K562 (cell line): Measurements from ENCODE around the gene FANCG. TPM values are rescaled to one million over a fixed set of nuclear protein-coding genes. Genes with fewer than 3 reads are reported as not detected.

Source experiments
- GABPA ChIP-seq: fragments of 200-800 bp; sonication (Bioruptor generic); conservative IDR thresholded peaks from 2 replicates; pipeline ENCODE4 v1.6.1; 2016; ENCODE audit warnings: low read depth, missing genetic modification characterization, missing compliant biosample characterization
- KLF13 ChIP-seq: fragments of 450-650 bp; IDR thresholded peaks from 2 replicates; pipeline ENCODE4 v1.6.1; 2016; ENCODE audit warnings: missing genetic modification characterization, low read depth, mild to moderate bottlenecking, missing compliant biosample characterization, moderate library complexity, borderline replicate concordance
- LEF1 ChIP-seq: fragments of 450-650 bp; IDR thresholded peaks from 2 replicates; pipeline ENCODE4 v1.6.1; 2016; ENCODE audit warnings: mild to moderate bottlenecking
- NCOA1 ChIP-seq: fragments of 450-650 bp; IDR thresholded peaks from 2 replicates; pipeline ENCODE4 v1.6.1; 2016; ENCODE audit warnings: low read depth
- PHF20 ChIP-seq: fragments of 450-650 bp; IDR thresholded peaks from 2 replicates; pipeline ENCODE4 v1.6.1; 2018; ENCODE audit not compliant: partially characterized antibody
- PTTG1 ChIP-seq: fragments of 450-650 bp; IDR thresholded peaks from 2 replicates; pipeline ENCODE4 v1.6.1; 2016; ENCODE audit warnings: low read depth, mild to moderate bottlenecking, missing genetic modification characterization, missing compliant biosample characterization
- RB1 ChIP-seq: fragments of 450-650 bp; IDR thresholded peaks from 2 replicates; pipeline ENCODE4 v1.6.1; 2017; ENCODE audit warnings: low read depth, mild to moderate bottlenecking
- RBM17 ChIP-seq: fragments of 200-400 bp; formaldehyde crosslinking; IDR thresholded peaks from 2 replicates; pipeline ENCODE4 v1.6.1; 2017; ENCODE audit warnings: low read depth, mild to moderate bottlenecking, low read length, borderline replicate concordance
- SLC30A9 ChIP-seq: fragments of 250-450 bp; sonication (Bioruptor Pico); IDR thresholded peaks from 2 replicates; pipeline ENCODE4 v1.8.0; 2022; ENCODE audit warnings: mild to moderate bottlenecking, moderate library complexity
- SMAD4 ChIP-seq: fragments of 250-450 bp; sonication (Bioruptor Pico); conservative IDR thresholded peaks from 2 replicates; pipeline ENCODE4 v1.8.0; 2021; ENCODE audit warnings: inconsistent platforms, mild to moderate bottlenecking, moderate library complexity
- TAF1 ChIP-seq: IDR thresholded peaks from 2 replicates; pipeline ENCODE4 v1.6.1; 2011; ENCODE audit warnings: mild to moderate bottlenecking, low read length, moderate library complexity; ENCODE audit not compliant: insufficient read depth, control insufficient read depth, severe bottlenecking; ENCODE audit errors: extremely low read depth
- TEAD1 ChIP-seq, 2 experiments: fragments of 450-650 bp in 1 of 2; sonication (generic) in 1 of 2; formaldehyde crosslinking; IDR thresholded peaks; 2 replicates each; pipeline versions ENCODE4 v1.4.0 to v1.8.0; 2020 to 2022; ENCODE audit warnings: mild to moderate bottlenecking in 2 of 2, missing genetic modification reagents in 1 of 2
- ZNF197 ChIP-seq: fragments of 200-800 bp; sonication (Bioruptor generic); IDR thresholded peaks from 2 replicates; pipeline ENCODE4 v1.6.1; 2016; ENCODE audit warnings: low read depth, missing genetic modification characterization, missing compliant biosample characterization
- ZNF77 ChIP-seq: fragments of 250-450 bp; sonication (Bioruptor Pico); IDR thresholded peaks from 2 replicates; pipeline ENCODE4 v1.5.0; 2020
- polyA plus RNA-seq, 8 experiments: library from polyadenylated mRNA; depleted of rRNA in 4 of 8; stranded (reverse) in 5 of 8; unstranded in 3 of 8; fragments of >200 nt; fragmentation: Nextera tagmentation in 2 of 8; fragmentation: Illumina TruSeq in 1 of 8; extraction: Ambion mirVana in 2 of 8; extraction: Trizol in 1 of 8; gene quantifications; 2 replicates each; pipeline versions ENCODE4 v1.2.1 to v1.2.3, GENCODE V29; 2011 to 2014; ENCODE audit warnings: inconsistent platforms in 1 of 8, missing spikeins in 1 of 8
- total RNA-seq, 7 experiments: library from RNA; depleted of rRNA in 6 of 7; stranded (reverse); fragments of >200 nt in 6 of 7; fragmentation: Illumina TruSeq in 2 of 7; extraction: Trizol in 2 of 7; gene quantifications; 2 replicates each; pipeline versions ENCODE4 v1.2.1 to v1.2.3, GENCODE V29; 2011 to 2021; ENCODE audit warnings: low replicate concordance in 1 of 7
- TF ChIP-seq, protein P1 (sequence below): fragments of 450-650 bp; IDR thresholded peaks from 2 replicates; pipeline ENCODE4 v1.6.1; 2018; ENCODE audit warnings: mild to moderate bottlenecking, low read depth; ENCODE audit not compliant: partially characterized antibody
- TF ChIP-seq, protein P2 (sequence below): fragments of 450-650 bp; formaldehyde crosslinking; IDR thresholded peaks from 2 replicates; pipeline ENCODE4 v1.4.0; 2020; ENCODE audit warnings: mild to moderate bottlenecking, moderate library complexity
- TF ChIP-seq, protein P3 (sequence below): fragments of 150-350 bp; IDR thresholded peaks from 2 replicates; pipeline ENCODE4 v1.6.1; 2014; ENCODE audit warnings: low read depth, mild to moderate bottlenecking, low read length, borderline replicate concordance
- TF ChIP-seq, protein P4 (sequence below): sonication (generic); formaldehyde crosslinking; IDR thresholded peaks from 2 replicates; pipeline ENCODE4 v1.8.0; 2022; ENCODE audit warnings: mild to moderate bottlenecking, missing genetic modification reagents
- TF ChIP-seq, protein P5 (sequence below): IDR thresholded peaks from 2 replicates; pipeline ENCODE4 v1.6.1; 2014; ENCODE audit warnings: antibody characterized with exemption

Gene FANCG
- total and polyA plus RNA-seq, 9 of the 15 experiments (the other 6 are each of a cell fraction or from before 2014, with no cell fraction given): 7.5 to 43.9 (median 31.0) TPM

GRCh38 chr9:35115680-35116538 is 36.2 kb upstream of the FANCG start, which contains the start of gene ATOSB (continued):
- TF ChIP-seq TAF1 (peak; percentile 16), KLF13 (tag) (no peak), TEAD1 (CRISPR knock-in tag; IDR thresholded peaks at IDR 0.05) (no peak), RBM17 (no peak), RB1 (peak; percentile 55; the same call in 1 of the 2 replicates), NCOA1 (no peak), PTTG1 (no peak), SMAD4 (CRISPR knock-in tag) (no peak), ZNF77 (CRISPR knock-in tag) (no peak), ZNF197 (CRISPR knock-in tag) (no peak), SLC30A9 (CRISPR knock-in tag) (no peak), LEF1 (no peak), GABPA (tag) (peak; percentile 39), PHF20 (peak; percentile 23)
- TF ChIP-seq, protein P1, sequence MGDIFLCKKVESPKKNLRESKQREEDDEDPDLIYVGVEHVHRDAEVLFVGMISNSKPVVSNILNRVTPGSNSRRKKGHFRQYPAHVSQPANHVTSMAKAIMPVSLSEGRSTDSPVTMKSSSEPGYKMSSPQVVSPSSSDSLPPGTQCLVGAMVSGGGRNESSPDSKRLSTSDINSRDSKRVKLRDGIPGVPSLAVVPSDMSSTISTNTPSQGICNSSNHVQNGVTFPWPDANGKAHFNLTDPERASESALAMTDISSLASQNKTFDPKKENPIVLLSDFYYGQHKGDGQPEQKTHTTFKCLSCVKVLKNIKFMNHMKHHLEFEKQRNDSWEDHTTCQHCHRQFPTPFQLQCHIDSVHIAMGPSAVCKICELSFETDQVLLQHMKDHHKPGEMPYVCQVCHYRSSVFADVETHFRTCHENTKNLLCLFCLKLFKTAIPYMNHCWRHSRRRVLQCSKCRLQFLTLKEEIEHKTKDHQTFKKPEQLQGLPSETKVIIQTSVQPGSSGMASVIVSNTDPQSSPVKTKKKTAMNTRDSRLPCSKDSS: no peak
- TF ChIP-seq, protein P2, sequence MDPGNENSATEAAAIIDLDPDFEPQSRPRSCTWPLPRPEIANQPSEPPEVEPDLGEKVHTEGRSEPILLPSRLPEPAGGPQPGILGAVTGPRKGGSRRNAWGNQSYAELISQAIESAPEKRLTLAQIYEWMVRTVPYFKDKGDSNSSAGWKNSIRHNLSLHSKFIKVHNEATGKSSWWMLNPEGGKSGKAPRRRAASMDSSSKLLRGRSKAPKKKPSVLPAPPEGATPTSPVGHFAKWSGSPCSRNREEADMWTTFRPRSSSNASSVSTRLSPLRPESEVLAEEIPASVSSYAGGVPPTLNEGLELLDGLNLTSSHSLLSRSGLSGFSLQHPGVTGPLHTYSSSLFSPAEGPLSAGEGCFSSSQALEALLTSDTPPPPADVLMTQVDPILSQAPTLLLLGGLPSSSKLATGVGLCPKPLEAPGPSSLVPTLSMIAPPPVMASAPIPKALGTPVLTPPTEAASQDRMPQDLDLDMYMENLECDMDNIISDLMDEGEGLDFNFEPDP (CRISPR knock-in tag): no peak
- TF ChIP-seq, protein P3, sequence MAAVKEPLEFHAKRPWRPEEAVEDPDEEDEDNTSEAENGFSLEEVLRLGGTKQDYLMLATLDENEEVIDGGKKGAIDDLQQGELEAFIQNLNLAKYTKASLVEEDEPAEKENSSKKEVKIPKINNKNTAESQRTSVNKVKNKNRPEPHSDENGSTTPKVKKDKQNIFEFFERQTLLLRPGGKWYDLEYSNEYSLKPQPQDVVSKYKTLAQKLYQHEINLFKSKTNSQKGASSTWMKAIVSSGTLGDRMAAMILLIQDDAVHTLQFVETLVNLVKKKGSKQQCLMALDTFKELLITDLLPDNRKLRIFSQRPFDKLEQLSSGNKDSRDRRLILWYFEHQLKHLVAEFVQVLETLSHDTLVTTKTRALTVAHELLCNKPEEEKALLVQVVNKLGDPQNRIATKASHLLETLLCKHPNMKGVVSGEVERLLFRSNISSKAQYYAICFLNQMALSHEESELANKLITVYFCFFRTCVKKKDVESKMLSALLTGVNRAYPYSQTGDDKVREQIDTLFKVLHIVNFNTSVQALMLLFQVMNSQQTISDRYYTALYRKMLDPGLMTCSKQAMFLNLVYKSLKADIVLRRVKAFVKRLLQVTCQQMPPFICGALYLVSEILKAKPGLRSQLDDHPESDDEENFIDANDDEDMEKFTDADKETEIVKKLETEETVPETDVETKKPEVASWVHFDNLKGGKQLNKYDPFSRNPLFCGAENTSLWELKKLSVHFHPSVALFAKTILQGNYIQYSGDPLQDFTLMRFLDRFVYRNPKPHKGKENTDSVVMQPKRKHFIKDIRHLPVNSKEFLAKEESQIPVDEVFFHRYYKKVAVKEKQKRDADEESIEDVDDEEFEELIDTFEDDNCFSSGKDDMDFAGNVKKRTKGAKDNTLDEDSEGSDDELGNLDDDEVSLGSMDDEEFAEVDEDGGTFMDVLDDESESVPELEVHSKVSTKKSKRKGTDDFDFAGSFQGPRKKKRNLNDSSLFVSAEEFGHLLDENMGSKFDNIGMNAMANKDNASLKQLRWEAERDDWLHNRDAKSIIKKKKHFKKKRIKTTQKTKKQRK: no peak
- TF ChIP-seq, protein P4, sequence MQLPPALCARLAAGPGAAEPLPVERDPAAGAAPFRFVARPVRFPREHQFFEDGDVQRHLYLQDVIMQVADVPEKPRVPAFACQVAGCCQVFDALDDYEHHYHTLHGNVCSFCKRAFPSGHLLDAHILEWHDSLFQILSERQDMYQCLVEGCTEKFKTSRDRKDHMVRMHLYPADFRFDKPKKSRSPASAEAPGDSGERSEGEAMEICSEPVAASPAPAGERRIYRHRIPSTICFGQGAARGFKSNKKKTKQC (CRISPR knock-in tag): peak; percentile 42; the same call in 1 of the 2 replicates
- TF ChIP-seq, protein P5, sequence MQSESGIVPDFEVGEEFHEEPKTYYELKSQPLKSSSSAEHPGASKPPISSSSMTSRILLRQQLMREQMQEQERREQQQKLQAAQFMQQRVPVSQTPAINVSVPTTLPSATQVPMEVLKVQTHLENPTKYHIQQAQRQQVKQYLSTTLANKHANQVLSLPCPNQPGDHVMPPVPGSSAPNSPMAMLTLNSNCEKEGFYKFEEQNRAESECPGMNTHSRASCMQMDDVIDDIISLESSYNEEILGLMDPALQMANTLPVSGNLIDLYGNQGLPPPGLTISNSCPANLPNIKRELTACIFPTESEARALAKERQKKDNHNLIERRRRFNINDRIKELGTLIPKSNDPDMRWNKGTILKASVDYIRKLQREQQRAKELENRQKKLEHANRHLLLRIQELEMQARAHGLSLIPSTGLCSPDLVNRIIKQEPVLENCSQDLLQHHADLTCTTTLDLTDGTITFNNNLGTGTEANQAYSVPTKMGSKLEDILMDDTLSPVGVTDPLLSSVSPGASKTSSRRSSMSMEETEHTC: no peak
